MM.1S (cell line): ENCODE results near the gene IGF1R.

Experiments
- CTCF ChIP-seq: fragments of 300-600 bp; sonication (generic); IDR thresholded peaks from 2 replicates; pipeline ENCODE4 v1.5.1; 2016; ENCODE audit warnings: antibody characterized with exemption, low read length, mixed read lengths
- EZH2 ChIP-seq: fragments of 300-600 bp; sonication (generic); optimal IDR thresholded peaks from 2 replicates; pipeline ENCODE3; 2017; ENCODE audit warnings: low read depth, mild to moderate bottlenecking, antibody characterized with exemption, low read length, mixed read lengths

- TF ChIP-seq CTCF (no peak), EZH2 (no peak)
These were observed 235.1 kb downstream of the IGF1R start for GRCh38 chr15:98883478-98883877.
